CD4-positive, alpha-beta T cell treated with Interleukin-4 for 1 hour (primary cell): ENCODE data around the gene POFUT2.
A peak's percentile ranks its signal among the peaks of the same experiment; 100 is the strongest.
"Not testable (repeated sequence)": the region's sequence is repeated elsewhere in the genome, so short reads cannot be mapped to it uniquely, and the experiment has no call there.

ENCODE experiments used
- DNase-seq, 2 donors: peaks; one replicate each; pipeline ENCODE4 v3.0.0-alpha.2; 2020 to 2022

Gene POFUT2

DNA sequence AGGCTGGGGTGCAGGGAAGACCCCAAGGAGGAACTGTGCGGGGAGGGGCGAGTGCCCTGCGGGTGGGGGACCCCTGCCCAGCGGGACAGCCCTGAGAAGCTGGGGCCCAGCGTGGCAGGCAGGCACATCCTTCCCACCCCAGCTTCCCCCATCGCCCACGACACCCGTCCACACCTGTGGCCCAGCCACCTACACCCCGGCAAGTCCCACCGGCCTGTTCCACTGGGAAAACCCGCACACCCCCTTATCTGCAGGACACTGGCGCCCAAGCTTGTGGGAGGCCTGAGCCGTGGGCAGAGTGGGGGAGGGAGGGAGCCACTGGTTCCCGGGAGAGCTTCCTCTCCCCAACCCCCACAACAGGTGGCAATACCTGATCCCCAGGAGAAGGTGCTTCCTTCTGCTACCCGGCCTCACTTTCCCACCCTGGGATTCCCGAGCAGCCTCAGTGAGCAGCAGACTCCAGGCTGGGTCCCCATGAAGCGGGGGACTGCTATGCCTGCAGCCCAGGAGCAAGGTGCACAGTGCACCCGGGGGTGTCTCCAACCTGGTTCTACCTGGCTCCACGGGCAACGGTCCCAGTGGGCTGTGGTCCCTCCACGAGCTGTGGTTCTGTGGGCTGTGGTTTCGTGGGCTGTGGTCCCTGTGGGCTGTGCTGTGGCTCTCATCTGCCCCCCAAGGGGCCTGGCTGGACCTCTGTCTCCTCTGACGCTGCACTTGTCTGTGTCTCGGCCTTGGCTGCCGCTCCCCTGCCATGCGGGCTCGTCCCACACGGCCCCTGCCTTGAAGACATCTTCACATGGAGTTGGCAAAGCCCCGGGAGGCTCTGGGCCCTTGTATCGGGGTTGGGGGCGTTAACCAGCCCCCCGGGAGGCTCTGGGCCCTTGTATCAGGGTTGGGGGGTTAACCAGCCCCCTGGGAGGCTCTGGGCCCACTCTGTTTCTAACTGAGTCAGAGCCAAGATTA, 37.8 kb upstream of the POFUT2 start:
- DNase-seq, result no peak

DNA sequence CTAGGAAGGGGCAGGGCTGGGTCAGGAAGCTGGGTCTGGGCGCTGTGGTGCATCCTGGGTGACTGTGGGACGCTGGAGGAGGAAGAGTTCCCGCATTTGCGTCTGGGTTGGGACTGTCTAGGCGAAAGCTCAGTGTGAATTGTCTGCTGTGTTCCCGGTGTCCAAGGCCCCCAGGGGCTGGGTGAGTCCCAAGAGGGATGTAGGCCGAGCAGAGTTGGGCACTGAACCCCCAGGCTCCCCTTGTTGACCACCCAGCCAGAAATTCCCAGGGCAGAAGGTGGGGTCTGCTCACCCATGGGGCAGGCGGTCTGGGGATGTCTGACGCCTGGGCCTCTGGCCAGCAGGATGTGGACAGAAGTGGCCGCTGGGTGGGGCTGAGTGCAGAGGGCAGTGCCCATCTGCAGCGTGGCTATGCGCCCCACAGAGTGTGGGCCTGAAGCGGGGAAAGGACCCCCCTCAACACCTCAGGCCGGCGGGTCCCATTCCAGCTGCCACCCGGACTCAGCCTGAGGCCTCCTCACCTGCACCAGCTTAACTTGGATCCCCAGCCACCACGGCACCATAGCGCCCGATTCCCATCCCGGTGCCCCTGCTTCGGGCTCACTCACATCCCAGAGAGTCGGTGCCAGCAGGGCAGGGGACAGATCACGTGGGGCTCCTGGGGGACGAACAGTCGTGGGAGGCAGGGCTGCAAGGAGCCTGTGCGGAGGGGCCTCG, 37.0 kb upstream of the POFUT2 start:
- DNase-seq, result no peak

DNA sequence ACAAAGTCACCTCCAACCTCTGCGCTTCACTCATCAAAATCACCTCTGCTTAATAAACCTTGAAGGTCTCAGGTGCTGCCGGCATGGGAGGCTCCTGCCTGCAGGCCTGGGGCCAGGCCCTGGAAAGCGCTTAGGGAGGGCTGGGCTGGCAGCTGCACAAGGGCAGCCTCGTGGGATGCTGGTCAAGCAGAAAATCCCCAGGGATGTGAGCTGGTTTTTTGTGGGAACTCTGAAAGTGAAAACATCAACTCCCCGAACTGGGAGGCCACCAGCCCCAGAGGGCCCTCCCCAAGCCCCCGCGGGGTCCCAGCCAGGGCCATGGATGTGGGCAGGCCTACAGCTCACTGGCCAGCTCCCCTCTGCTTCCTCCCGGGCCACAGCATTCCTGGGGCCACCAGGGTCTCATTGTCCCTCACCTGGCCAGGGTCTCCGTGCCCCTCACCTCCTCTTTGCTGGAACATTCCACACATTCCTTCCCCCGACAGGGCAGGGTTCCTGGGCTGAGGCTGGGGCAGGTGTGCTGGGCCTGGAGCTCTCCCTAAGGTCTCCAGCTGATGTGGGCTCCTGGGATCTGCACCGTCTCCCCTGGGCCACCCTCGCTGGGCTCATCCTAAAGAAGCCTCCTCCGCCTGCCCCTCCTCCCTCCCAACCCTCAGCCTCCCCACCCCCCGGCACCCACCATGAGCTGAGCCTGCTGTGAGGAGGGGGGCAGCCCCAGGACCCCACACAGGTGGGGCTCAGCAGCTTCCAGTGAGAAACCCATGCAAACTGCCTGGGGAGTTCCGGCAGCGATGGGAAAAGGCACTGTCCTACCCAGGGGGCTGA, 36.0 kb upstream of the POFUT2 start:
- DNase-seq, result no peak

DNA sequence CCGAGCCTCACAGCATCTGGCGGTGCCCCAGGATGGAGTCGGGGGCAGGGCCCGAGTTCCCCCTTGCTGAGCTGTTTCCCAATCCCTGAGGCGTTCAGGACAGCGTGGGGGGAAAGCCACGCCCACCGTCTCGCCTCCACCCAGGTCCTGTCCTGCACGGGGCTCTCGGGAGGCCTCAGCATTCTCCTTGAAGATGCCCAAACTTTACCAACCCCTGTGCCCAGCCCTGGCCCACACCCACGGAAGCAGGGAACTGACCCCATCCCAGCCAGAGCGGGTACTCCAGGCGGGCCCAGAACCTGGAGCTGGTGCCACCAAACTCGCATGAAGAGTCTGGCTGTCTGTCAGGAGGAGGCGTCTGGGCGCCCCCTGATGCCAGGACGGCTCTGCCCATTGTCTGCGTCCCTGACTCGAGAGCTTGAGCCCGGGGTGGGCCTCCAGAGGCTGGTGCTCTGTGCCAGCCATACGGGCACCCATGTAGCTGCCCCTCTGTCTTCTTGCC, 35.3 kb upstream of the POFUT2 start:
- no peak for DNase-seq

DNA sequence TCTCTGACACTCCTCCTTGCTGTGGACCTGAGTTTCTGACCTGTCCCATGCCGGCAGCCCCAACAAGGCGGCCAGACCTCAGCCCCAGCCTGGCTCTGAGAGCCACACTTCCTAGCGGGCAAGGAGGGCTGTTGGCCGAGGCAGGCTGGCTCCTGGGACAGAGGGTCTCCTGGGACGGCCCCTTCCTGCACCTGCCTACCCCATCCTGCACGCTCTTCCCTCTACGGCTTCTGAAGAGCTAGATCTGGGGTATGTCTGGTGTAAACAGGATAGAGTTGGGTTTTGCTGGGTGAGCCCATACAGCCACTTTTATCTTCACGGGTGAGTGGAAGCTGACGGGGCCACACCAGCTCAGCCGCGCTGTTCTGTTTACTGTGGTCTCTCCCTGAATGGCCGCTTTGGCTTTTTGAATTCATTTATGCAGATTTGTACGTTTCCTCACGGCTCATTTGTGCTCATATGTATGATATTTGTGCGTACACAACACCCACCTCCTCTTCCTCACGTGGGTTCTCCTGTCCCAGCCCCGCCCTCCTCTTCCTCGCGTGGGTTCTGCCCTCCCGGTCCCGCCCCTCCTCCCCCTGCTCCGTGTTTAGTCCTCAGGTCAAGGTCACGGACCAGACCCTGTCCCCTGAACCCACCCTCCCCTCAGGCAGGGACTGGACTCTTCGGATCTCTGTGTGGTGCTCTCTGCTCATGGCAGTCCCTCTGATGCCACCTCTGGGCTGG, 34.7 kb upstream of the POFUT2 start:
- peak in 1 of 2 donors; percentile 18 for DNase-seq

DNA sequence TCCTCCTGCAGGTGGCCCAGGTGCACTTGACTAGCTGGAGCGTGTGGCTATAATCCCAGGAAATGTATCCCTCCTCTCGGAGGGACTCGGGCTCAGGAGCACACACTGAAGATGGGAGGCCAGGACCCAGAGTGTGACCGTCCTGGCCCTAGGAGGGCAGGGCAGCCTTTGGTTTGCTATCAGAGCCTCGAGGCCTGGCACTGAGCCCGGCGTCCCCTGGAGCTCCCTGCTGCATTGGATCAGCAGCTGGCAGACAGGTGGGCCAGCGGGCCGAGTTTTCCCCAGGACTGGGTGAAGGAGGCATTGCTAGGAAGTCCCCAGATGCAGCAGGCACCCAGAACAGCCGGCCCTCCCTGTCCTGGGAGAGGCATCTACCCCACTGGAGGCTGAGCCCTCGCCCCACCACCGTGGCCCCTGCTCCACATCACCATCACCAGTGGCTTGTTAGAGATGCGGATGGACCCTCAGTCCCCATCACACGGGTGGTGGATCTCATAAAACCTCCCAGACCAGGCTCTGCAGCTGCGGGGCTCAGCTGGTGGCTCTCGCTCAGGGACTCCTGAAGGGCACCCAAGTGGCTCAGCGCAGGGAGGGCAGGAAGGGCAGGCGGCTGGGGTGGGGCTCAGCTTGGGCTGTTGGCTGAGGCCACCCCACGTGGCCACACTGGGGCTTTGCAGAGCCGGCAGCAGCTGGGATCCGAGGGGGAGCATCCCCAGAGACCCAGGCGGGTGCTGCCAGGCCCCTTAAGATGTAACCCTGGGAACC, 32.7 kb upstream of the POFUT2 start:
- DNase-seq, result no peak

DNA sequence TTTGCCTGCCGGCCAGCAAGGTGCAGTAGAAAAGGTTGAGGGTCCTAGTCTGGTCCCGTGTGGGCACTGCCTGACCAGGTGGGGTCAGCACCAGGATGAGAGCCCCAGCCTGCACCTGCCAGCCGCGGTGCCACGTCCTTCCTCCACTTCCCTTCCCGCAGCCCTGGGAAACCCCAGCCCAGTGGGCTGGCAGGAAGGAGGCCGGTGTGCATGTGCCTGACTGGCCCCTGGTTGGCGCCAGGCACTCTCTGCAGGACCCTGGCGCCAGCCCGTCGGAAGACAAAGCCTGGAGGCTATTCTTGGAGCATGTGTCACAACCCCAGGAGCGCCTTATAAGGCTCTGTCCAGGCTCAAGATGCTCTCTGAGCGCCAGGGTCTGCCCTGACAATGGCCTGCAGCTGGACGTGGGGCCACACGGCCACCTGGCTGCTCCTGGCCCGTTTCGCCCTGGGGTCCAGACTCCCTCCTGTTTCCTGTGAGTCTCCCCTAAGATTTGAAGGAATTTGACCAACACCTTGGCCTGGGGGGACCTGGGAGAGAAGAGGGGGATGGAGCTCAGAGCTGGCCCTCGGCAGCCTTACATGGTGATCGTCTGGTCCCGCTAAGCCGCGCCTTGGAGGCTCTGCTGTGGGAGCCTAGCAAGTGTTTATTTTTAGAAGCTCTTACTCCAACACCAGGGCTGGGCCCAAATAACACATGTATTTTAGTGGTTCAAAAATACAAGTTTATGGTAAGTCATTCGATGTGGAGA, 31.9 kb upstream of the POFUT2 start:
- no peak for DNase-seq

DNA sequence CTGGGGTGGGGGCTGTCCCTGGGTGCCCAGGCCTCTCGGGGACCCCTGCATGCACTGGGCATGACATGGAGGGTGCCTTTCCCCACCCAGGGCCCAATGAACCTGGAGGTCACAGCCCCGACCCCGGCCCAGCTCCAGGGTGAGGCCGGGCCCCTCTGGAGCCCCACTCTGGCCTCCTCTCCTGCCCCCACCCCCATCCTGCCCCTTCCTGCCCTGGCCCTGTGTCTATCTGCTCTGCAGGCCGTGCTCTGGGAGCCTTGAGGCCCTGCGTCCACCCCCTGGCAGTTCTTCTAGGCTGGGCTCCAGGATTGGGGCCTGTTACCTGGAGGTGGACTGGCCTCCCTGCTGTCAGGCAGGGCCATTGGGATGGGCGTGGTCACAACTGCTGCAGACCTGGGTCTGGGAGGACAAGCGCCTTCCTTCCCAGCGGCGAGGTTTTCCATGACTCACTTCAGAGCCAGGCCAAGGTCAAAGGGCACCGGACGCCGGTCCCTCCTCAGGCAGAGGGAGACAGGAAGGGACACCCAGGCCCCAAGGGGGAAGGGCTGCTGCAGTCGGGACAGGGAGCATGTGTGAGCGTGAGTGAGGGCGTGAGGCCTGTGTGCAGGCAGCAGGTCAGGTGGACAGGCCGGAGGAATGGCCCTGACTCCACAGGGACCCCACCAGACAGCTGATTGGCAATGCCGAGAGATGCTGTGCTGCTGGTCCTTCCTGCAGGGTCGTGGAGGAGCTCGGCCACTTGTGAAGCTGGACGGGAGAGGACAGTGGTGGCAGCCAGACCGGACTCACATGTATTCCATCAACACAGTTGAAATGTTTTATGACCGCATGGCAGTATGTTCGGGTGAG, 31.1 kb upstream of the POFUT2 start:
- DNase-seq, result no peak

DNA sequence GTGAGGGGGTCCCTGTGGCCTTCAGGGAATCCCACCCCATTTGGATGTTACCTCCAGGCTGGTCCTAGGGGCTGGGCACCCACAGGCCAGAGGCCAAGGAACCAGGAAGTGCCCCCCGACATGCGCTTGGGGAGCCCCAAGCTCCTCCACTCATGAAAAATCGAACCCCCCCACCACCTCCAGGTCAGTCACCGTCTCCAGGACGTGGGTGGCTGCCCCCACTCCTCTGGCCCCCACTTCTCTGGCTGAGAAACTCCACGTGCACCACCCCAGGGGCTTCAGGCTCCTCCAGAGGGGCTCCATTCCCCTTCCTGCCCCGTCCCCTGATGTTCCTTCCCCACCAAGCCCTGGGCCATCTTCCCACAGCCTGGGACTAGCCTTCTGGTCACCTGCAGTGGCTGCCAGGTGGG, 30.5 kb upstream of the POFUT2 start:
- DNase-seq, result no peak

DNA sequence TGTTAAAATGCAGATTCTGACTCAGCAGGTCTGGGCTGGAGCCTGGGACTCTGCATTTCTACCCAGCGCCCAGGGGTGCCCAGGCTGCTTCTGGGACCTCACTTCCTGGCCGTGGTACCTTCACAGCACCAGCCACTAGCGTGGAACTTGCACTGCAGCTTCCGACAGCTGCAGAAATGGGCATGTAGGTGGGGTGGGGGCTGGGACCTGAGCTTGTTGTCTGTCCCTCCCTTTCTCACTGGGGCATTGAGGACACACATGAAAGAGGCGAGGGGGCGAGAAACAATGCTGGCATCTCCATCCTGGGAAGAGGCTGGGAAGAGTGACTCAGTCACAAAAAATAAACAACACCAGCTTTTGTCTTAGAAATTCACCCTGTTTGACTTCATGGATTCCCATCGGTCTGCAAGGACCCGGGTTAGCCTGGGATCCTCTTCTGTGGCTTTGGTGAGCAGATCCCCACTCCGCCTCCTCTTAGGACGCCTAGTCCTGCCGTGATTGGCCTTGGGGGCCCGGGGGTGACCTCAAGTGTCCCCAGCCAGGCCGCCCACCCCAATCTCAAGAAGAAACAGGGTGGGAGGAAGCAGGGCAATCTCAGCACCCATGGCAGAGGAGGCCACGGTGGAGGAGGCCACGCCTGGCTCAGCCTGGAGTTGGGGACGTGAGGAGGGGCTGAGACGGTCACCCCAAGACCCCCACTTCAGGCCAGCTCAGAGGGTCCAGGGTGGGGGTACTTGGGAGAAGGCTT, 29.9 kb upstream of the POFUT2 start:
- DNase-seq, result no peak

DNA sequence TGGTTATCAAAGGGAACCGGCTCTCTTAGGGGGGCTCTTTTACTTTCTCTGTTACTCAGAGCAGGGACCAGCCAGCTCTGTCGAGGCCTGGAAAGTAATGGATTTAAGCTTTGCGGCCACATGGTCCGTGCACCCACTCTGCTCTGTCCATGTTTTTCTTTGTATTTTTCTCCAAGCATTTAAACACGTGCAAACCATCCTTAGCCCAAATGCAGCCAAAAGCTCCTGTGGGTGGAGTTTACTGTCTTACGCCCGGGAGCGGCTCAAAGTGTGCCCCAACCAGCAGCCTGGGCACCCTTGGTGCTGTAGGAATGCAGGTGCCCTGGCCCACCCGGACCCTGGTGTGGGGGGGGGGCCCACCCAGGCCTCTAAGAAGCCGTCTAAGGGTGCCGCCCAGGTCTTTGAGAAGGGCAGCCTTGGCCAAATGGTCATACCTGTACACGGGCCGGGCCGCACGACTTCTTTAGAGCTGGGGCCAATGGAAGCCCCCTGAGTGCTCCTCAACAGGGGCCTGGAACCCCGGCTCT, 29.2 kb upstream of the POFUT2 start:
- DNase-seq, result no peak

DNA sequence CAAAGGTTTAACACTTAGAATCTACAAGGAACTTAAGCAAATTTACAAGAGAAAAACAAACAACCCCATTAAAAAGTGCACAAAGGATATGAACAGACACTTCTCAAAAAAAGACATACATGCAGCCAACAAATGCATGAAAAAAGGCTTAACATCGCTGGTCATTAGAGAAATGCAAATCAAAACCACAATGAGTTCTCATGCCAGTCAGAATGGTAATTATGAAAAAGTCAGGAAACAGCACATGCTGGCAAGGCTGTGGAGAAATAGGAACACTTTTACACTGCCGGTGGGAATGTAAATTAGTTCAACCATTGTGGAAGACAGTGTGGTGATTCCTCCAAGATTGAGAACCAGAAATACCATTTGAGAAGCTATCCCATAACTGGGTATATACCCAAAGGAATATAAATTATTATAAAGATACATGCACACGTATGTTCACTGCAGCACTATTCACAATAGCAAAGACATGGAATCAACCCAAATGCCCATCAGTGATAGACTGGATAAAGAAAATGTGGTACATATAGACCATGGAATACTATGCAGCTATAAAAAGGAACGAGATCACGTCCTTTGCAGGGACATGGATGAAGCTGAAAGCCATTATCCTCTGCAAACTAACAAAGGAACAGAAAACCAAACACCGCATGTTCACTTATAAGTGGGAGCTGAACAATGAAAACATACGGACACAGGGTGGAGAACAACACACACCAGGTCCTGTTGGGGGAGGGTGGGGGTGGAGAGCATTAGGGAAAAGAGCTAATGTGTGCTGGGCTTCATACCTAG, 28.2 kb upstream of the POFUT2 start:
- DNase-seq, result not testable (repeated sequence)

DNA sequence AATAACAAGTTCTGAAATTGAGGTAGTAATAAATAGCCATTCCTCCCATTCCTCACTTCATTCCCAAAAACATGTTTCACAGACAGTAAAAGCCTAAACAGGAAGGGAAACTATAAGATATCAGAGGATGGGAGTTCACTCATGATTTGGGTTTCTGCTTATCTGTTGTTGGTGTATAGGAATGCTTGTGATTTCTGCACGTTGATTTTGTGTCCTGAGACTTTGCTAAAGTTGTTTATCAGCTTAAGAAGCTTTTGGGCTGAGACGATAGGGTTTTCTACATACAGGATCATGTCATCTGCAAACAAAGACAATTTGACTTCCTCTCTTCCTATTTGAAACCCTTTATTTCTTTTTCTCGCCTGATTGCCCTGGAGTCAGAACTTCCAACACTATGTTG, 26.0 kb upstream of the POFUT2 start:
- no peak for DNase-seq

DNA sequence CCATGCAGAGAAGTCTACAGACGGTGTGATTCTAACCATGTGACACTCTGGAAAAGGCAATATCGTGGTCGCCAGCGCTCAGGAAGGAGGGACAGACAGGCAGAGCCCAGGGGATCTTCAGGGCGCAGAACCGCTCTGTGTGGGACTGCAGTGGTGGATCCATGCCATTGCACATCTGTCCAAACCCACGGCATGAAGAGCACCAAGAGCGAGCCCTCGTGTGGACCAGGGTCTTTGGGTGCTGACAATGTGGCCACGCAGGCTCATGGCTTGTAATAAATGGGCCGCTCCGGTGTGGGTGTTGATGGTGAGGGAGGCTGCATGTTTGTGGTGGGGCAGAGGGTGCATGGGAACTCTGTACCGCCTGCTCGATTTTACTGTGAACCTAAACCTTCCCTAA, 25.3 kb upstream of the POFUT2 start:
- DNase-seq, result no peak

DNA sequence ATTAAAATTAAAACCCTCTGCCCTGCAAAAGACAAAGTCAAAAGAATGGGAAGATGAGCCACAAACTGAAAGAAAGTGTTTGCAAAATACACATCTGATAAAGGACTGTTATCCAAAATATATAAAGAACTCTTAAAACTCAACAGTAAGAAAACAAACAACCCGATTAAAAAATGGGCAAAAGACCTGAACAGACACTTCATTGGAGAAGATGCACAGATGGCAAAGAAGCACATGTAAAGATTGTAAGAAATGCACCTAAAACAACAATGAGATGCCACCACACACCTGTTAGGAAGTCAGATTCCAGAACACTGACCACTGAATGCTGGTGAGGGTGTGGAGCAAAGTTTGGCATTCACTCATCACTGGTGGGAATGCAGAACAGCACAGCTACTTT, 24.6 kb upstream of the POFUT2 start:
- DNase-seq, result no peak

DNA sequence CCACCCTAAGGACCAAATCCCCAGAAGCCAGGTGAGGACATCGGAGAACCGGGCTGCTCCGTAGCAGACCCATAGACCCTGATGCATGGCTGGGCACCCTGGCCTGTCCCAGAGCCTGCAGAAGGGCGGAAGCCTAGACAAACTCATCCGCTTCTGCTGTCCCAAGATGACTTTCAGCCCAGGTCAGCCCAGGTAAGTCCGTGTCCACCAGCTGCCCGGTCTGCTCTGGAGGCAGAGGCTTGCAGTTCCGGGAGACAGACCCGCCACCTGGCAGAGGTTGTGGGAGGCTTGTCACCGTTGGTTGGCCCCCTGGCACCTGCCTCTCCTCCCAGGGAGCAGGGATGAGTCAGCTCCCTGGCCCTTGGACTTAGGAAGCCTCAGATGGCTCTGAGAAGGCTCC, 22.8 kb upstream of the POFUT2 start:
- no peak for DNase-seq

DNA sequence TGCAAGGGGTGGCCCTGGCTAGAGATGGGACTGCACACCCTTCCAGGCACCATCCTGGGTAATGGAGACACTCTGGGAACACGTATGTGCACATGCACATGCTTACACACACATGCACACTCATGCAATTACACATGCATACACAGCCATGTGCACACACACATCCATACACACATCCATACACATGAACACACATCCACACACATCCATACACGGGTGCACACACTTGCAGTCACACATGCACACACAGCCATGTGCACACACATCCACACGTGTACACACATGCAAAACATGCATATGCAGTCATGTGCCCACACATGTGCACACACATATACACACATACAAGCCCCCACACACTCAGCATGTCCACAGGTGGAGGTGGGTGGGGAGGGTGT, 22.3 kb upstream of the POFUT2 start:
- DNase-seq, result no peak
